ENCODE measurements around the gene ARIH1.

ARIH1 gene

GRCh38 chr15:72554471-72555425 lies 80.6 kb downstream of the ARIH1 start:
- no peaks in the 10 kb centered on the region for H3K9me3 ChIP-seq (ENCODE audit: control insufficient read depth, low read length)
- H3K27me3 ChIP-seq (ENCODE audit: control insufficient read depth, insufficient read depth, low read length): no peaks in the 10 kb centered on the region
- no peaks in the 10 kb centered on the region for H3K36me3 ChIP-seq (ENCODE audit: control insufficient read depth, insufficient read depth, low read length)
- H3K4me3 ChIP-seq (ENCODE audit: low read length): no peak overlapping the region
- no peak overlapping the region for H3K9ac ChIP-seq (ENCODE audit: low read length)
- peaks cover 6% of the 10 kb centered on the region for H3K4me1 ChIP-seq (ENCODE audit: control insufficient read depth, insufficient read depth, low read length)

- Histone ChIP-seq H3K36me3 (ENCODE audit: control insufficient read depth, insufficient read depth, low read length) (no peaks in the 10 kb centered on the region), H3K4me3 (ENCODE audit: low read length) (no peak overlapping the region), H3K4me1 (ENCODE audit: control insufficient read depth, insufficient read depth, low read length) (no peaks in the 10 kb centered on the region), H3K9me3 (ENCODE audit: control insufficient read depth, low read length) (no peaks in the 10 kb centered on the region), H3K9ac (ENCODE audit: low read length) (no peak overlapping the region), H3K27me3 (ENCODE audit: control insufficient read depth, insufficient read depth, low read length) (no peaks in the 10 kb centered on the region)
Observed at GRCh38 chr15:72559781-72560180, 85.7 kb downstream of the ARIH1 start.

- Histone ChIP-seq H3K36me3 (ENCODE audit: control insufficient read depth, insufficient read depth, low read length) (no peaks in the 10 kb centered on the region), H3K9me3 (ENCODE audit: control insufficient read depth, low read length) (no peaks in the 10 kb centered on the region), H3K4me1 (ENCODE audit: control insufficient read depth, insufficient read depth, low read length) (no peaks in the 10 kb centered on the region), H3K9ac (ENCODE audit: low read length) (no peak overlapping the region), H3K27me3 (ENCODE audit: control insufficient read depth, insufficient read depth, low read length) (no peaks in the 10 kb centered on the region), H3K4me3 (ENCODE audit: low read length) (no peak overlapping the region)
Observed at GRCh38 chr15:72560458-72560857, 86.3 kb downstream of the ARIH1 start.

GRCh38 chr15:72562386-72562785 lies 88.3 kb downstream of the ARIH1 start:
- no peaks in the 10 kb centered on the region for H3K9me3 ChIP-seq (ENCODE audit: control insufficient read depth, low read length)
- H3K4me1 ChIP-seq (ENCODE audit: control insufficient read depth, insufficient read depth, low read length): no peaks in the 10 kb centered on the region
- H3K4me3 ChIP-seq (ENCODE audit: low read length): no peak overlapping the region
- H3K27me3 ChIP-seq (ENCODE audit: control insufficient read depth, insufficient read depth, low read length): no peaks in the 10 kb centered on the region
- no peak overlapping the region for H3K9ac ChIP-seq (ENCODE audit: low read length)
- H3K36me3 ChIP-seq (ENCODE audit: control insufficient read depth, insufficient read depth, low read length): no peaks in the 10 kb centered on the region

- Histone ChIP-seq H3K27me3 (ENCODE audit: control insufficient read depth, insufficient read depth, low read length) (no peaks in the 10 kb centered on the region), H3K9me3 (ENCODE audit: control insufficient read depth, low read length) (no peaks in the 10 kb centered on the region), H3K36me3 (ENCODE audit: control insufficient read depth, insufficient read depth, low read length) (no peaks in the 10 kb centered on the region), H3K9ac (ENCODE audit: low read length) (no peak overlapping the region), H3K4me3 (ENCODE audit: low read length) (no peak overlapping the region), H3K4me1 (ENCODE audit: control insufficient read depth, insufficient read depth, low read length) (no peaks in the 10 kb centered on the region)
Observed at GRCh38 chr15:72562878-72563277, 88.7 kb downstream of the ARIH1 start.

GRCh38 chr15:72564091-72564490 lies 90.0 kb downstream of the ARIH1 start:
- Histone ChIP-seq H3K4me1 (ENCODE audit: control insufficient read depth, insufficient read depth, low read length) (no peaks in the 10 kb centered on the region), H3K36me3 (ENCODE audit: control insufficient read depth, insufficient read depth, low read length) (no peaks in the 10 kb centered on the region), H3K27me3 (ENCODE audit: control insufficient read depth, insufficient read depth, low read length) (no peaks in the 10 kb centered on the region), H3K4me3 (ENCODE audit: low read length) (no peak overlapping the region), H3K9me3 (ENCODE audit: control insufficient read depth, low read length) (no peaks in the 10 kb centered on the region), H3K9ac (ENCODE audit: low read length) (no peak overlapping the region)

- no peaks in the 10 kb centered on the region for H3K27me3 ChIP-seq (ENCODE audit: control insufficient read depth, insufficient read depth, low read length)
- H3K9me3 ChIP-seq (ENCODE audit: control insufficient read depth, low read length): no peaks in the 10 kb centered on the region
- H3K4me3 ChIP-seq (ENCODE audit: low read length): no peak overlapping the region
- no peak overlapping the region for H3K9ac ChIP-seq (ENCODE audit: low read length)
- H3K4me1 ChIP-seq (ENCODE audit: control insufficient read depth, insufficient read depth, low read length): no peaks in the 10 kb centered on the region
- H3K36me3 ChIP-seq (ENCODE audit: control insufficient read depth, insufficient read depth, low read length): no peaks in the 10 kb centered on the region
Observed at GRCh38 chr15:72566973-72567372, 92.8 kb downstream of the ARIH1 start.

GRCh38 chr15:72570059-72570458 lies 95.9 kb downstream of the ARIH1 start:
- Histone ChIP-seq H3K9me3 (ENCODE audit: control insufficient read depth, low read length) (no peaks in the 10 kb centered on the region), H3K9ac (ENCODE audit: low read length) (no peak overlapping the region), H3K4me3 (ENCODE audit: low read length) (no peak overlapping the region), H3K4me1 (ENCODE audit: control insufficient read depth, insufficient read depth, low read length) (no peaks in the 10 kb centered on the region), H3K27me3 (ENCODE audit: control insufficient read depth, insufficient read depth, low read length) (no peaks in the 10 kb centered on the region), H3K36me3 (ENCODE audit: control insufficient read depth, insufficient read depth, low read length) (no peaks in the 10 kb centered on the region)

GRCh38 chr15:72579814-72580213 lies 105.7 kb downstream of the ARIH1 start:
- no peak overlapping the region for H3K4me3 ChIP-seq (ENCODE audit: low read length)
- H3K4me1 ChIP-seq (ENCODE audit: control insufficient read depth, insufficient read depth, low read length): no peaks in the 10 kb centered on the region
- no peaks in the 10 kb centered on the region for H3K27me3 ChIP-seq (ENCODE audit: control insufficient read depth, insufficient read depth, low read length)
- no peaks in the 10 kb centered on the region for H3K9me3 ChIP-seq (ENCODE audit: control insufficient read depth, low read length)
- H3K36me3 ChIP-seq (ENCODE audit: control insufficient read depth, insufficient read depth, low read length): no peaks in the 10 kb centered on the region
- H3K9ac ChIP-seq (ENCODE audit: low read length): no peak overlapping the region

- H3K9ac ChIP-seq (ENCODE audit: low read length): no peak overlapping the region
- H3K4me1 ChIP-seq (ENCODE audit: control insufficient read depth, insufficient read depth, low read length): no peaks in the 10 kb centered on the region
- H3K9me3 ChIP-seq (ENCODE audit: control insufficient read depth, low read length): no peaks in the 10 kb centered on the region
- no peaks in the 10 kb centered on the region for H3K27me3 ChIP-seq (ENCODE audit: control insufficient read depth, insufficient read depth, low read length)
- no peaks in the 10 kb centered on the region for H3K36me3 ChIP-seq (ENCODE audit: control insufficient read depth, insufficient read depth, low read length)
- H3K4me3 ChIP-seq (ENCODE audit: low read length): no peak overlapping the region
Observed at GRCh38 chr15:72584006-72584405, 109.9 kb downstream of the ARIH1 start.

GRCh38 chr15:72585025-72585424 lies 110.9 kb downstream of the ARIH1 start:
- Histone ChIP-seq H3K36me3 (ENCODE audit: control insufficient read depth, insufficient read depth, low read length) (no peaks in the 10 kb centered on the region), H3K9me3 (ENCODE audit: control insufficient read depth, low read length) (no peaks in the 10 kb centered on the region), H3K4me1 (ENCODE audit: control insufficient read depth, insufficient read depth, low read length) (no peaks in the 10 kb centered on the region), H3K4me3 (ENCODE audit: low read length) (no peak overlapping the region), H3K9ac (ENCODE audit: low read length) (no peak overlapping the region), H3K27me3 (ENCODE audit: control insufficient read depth, insufficient read depth, low read length) (no peaks in the 10 kb centered on the region)

GRCh38 chr15:72585476-72586058 lies 111.4 kb downstream of the ARIH1 start:
- H3K27me3 ChIP-seq (ENCODE audit: control insufficient read depth, insufficient read depth, low read length): no peaks in the 10 kb centered on the region
- no peak overlapping the region for H3K4me3 ChIP-seq (ENCODE audit: low read length)
- H3K9me3 ChIP-seq (ENCODE audit: control insufficient read depth, low read length): no peaks in the 10 kb centered on the region
- no peak overlapping the region for H3K9ac ChIP-seq (ENCODE audit: low read length)
- no peaks in the 10 kb centered on the region for H3K36me3 ChIP-seq (ENCODE audit: control insufficient read depth, insufficient read depth, low read length)
- H3K4me1 ChIP-seq (ENCODE audit: control insufficient read depth, insufficient read depth, low read length): no peaks in the 10 kb centered on the region
